Mesenchymal stem cell (in vitro differentiated cells and primary cell): ENCODE data around the gene GOT1.

Source experiments
- DNase-seq: peaks from one replicate; pipeline ENCODE4 v3.0.0-alpha.2; 2013
- H2AFZ ChIP-seq: one replicate; pipeline ENCODE4 v1.6.1; 2013; ENCODE audit warnings: low read depth, mild to moderate bottlenecking, control low read depth, inconsistent platforms, low read length, moderate library complexity
- H2AK5ac ChIP-seq: 2 replicates; pipeline ENCODE4 v1.6.1; 2013; ENCODE audit warnings: low read length, moderate library complexity, mild to moderate bottlenecking, inconsistent platforms; ENCODE audit not compliant: severe bottlenecking
- H2BK120ac ChIP-seq: one replicate; pipeline ENCODE4 v1.6.1; 2013; ENCODE audit warnings: low read depth, mild to moderate bottlenecking, inconsistent platforms, low read length, moderate library complexity
- H2BK12ac ChIP-seq, 2 experiments: one replicate each; pipeline ENCODE4 v1.6.1; 2013; ENCODE audit warnings: inconsistent platforms in 2 of 2, low read length in 2 of 2, mild to moderate bottlenecking in 2 of 2, moderate library complexity in 2 of 2, control low read depth in 1 of 2
- H2BK15ac ChIP-seq: one replicate; pipeline ENCODE4 v1.6.1; 2013; ENCODE audit warnings: mild to moderate bottlenecking, low read depth, inconsistent platforms; ENCODE audit not compliant: poor library complexity, severe bottlenecking
- H2BK5ac ChIP-seq: 2 replicates; pipeline ENCODE4 v1.6.1; 2013; ENCODE audit warnings: low read depth, mild to moderate bottlenecking, low read length, control low read depth, inconsistent platforms; ENCODE audit not compliant: poor library complexity, severe bottlenecking
- H3K14ac ChIP-seq, 2 experiments: one replicate each; pipeline ENCODE4 v1.6.1; 2013; ENCODE audit warnings: inconsistent platforms in 2 of 2, low read length in 2 of 2, control low read depth in 1 of 2, mild to moderate bottlenecking in 1 of 2, moderate library complexity in 1 of 2
- H3K18ac ChIP-seq, 2 experiments: one replicate each; pipeline ENCODE4 v1.6.1; 2013; ENCODE audit warnings: inconsistent platforms in 2 of 2, low read length in 2 of 2, control low read depth in 1 of 2, low read depth in 1 of 2, mild to moderate bottlenecking in 1 of 2
- H3K23ac ChIP-seq, 2 experiments: one replicate each; pipeline ENCODE4 v1.6.1; 2013; ENCODE audit warnings: inconsistent platforms in 2 of 2, low read length in 2 of 2, mild to moderate bottlenecking in 2 of 2, moderate library complexity in 2 of 2, control low read depth in 1 of 2
- H3K27ac ChIP-seq: 2 replicates; pipeline ENCODE4 v1.5.1; 2013; ENCODE audit warnings: mild to moderate bottlenecking, moderate library complexity, low read length, control low read depth, inconsistent platforms; ENCODE audit not compliant: poor library complexity, severe bottlenecking
- H3K27me3 ChIP-seq, 2 experiments: 2 replicates each; pipeline versions ENCODE4 v1.6.1 to v1.7.0; 2013; ENCODE audit warnings: low read length in 2 of 2, mild to moderate bottlenecking in 2 of 2, moderate library complexity in 2 of 2, control low read depth in 1 of 2, inconsistent platforms in 1 of 2; ENCODE audit not compliant: control insufficient read depth in 1 of 2, insufficient read depth in 1 of 2
- H3K36me3 ChIP-seq, 2 experiments: 2 replicates each; pipeline versions ENCODE4 v1.6.1 to v1.7.0; 2013; ENCODE audit warnings: low read length in 2 of 2, control low read depth in 1 of 2, inconsistent platforms in 1 of 2, low read depth in 1 of 2, mild to moderate bottlenecking in 1 of 2; ENCODE audit not compliant: insufficient read depth in 2 of 2, control insufficient read depth in 1 of 2
- H3K4ac ChIP-seq, 2 experiments: one replicate each; pipeline ENCODE4 v1.6.1; 2013; ENCODE audit warnings: inconsistent platforms in 2 of 2, low read length in 2 of 2, mild to moderate bottlenecking in 2 of 2, moderate library complexity in 2 of 2, control low read depth in 1 of 2, low read depth in 1 of 2
- H3K4me1 ChIP-seq: 2 replicates; pipeline ENCODE4 v1.6.1; 2013; ENCODE audit warnings: low read depth, low read length, control low read depth; ENCODE audit not compliant: control insufficient read depth, insufficient read depth
- H3K4me2 ChIP-seq: 2 replicates; pipeline ENCODE4 v1.6.1; 2013; ENCODE audit warnings: low read length, mild to moderate bottlenecking, inconsistent platforms; ENCODE audit not compliant: poor library complexity, severe bottlenecking
- H3K4me3 ChIP-seq, 2 experiments: 2 replicates each; pipeline versions ENCODE4 v1.5.1 to v1.7.0; 2013; ENCODE audit warnings: low read length in 2 of 2, mild to moderate bottlenecking in 2 of 2, control low read depth in 1 of 2, low read depth in 1 of 2; ENCODE audit not compliant: insufficient read depth in 1 of 2
- H3K79me1 ChIP-seq: replicated peaks from 2 replicates; pipeline ENCODE4 v1.6.1; 2013; ENCODE audit warnings: mild to moderate bottlenecking, control low read depth, low read length, inconsistent platforms; ENCODE audit not compliant: poor library complexity, severe bottlenecking
- H3K9ac ChIP-seq: 2 replicates; pipeline ENCODE4 v1.7.0; 2013; ENCODE audit warnings: mild to moderate bottlenecking, low read length, moderate library complexity
- H3K9me3 ChIP-seq: 2 replicates; pipeline ENCODE4 v1.7.0; 2013; ENCODE audit warnings: mild to moderate bottlenecking, low read length; ENCODE audit not compliant: control insufficient read depth
- H4K8ac ChIP-seq: one replicate; pipeline ENCODE4 v1.6.1; 2013; ENCODE audit warnings: inconsistent platforms, mild to moderate bottlenecking, low read length, moderate library complexity
- H4K91ac ChIP-seq: one replicate; pipeline ENCODE4 v1.6.1; 2013; ENCODE audit warnings: mild to moderate bottlenecking, low read length, inconsistent platforms
- WGBS: methylation state at CpG from one replicate; pipeline ENCODE4 v1.1.7; 2013; ENCODE audit warnings: mixed read lengths; 5-methylcytosine and 5-hydroxymethylcytosine counted together

The GOT1 gene

GRCh38 chr10:99466632-99467223 lies 36.3 kb upstream of the GOT1 start:
- Histone ChIP-seq H3K4me1 (no peaks in the 10 kb centered on the region), H3K36me3 (no peaks in the 10 kb centered on the region), H3K9ac (no peak overlapping the region), H3K4ac (no peak overlapping the region), H2BK12ac (peak overlapping the region in 1 of 2 experiments; percentile 45), H2AK5ac (no peak overlapping the region), H2BK15ac (no peak overlapping the region), H3K14ac (no peak overlapping the region), H3K4me3 (no peak overlapping the region), H3K27me3 (peaks cover 8 to 65% of the 10 kb centered on the region in 2 experiments), H3K79me1 (no peaks in the 10 kb centered on the region), H4K8ac (no peak overlapping the region), H2BK120ac (peak overlapping the region; percentile 2), H3K9me3 (no peaks in the 10 kb centered on the region), H2AFZ (no peak overlapping the region), H3K23ac (no peak overlapping the region), H4K91ac (no peak overlapping the region), H3K18ac (peak overlapping the region in 1 of 2 experiments; percentile 18), H2BK5ac (no peak overlapping the region), H3K4me2 (no peak overlapping the region), H3K27ac (no peak overlapping the region)
- DNase-seq: no peak
- WGBS: 88% methylated on average over 7 of the region's 8 CpGs

GRCh38 chr10:99461230-99461629 lies 30.8 kb upstream of the GOT1 start:
- Histone ChIP-seq H3K4ac (no peak overlapping the region), H2BK120ac (no peak overlapping the region), H3K4me1 (no peaks in the 10 kb centered on the region), H3K9ac (no peak overlapping the region), H3K18ac (peak overlapping the region in 1 of 2 experiments; percentile 55), H3K27ac (no peak overlapping the region), H3K14ac (peak overlapping the region in 1 of 2 experiments; percentile 83), H2BK15ac (no peak overlapping the region), H3K27me3 (peaks cover 3 to 34% of the 10 kb centered on the region in 2 experiments), H3K23ac (no peak overlapping the region), H3K4me3 (no peak overlapping the region), H3K9me3 (no peaks in the 10 kb centered on the region), H2AK5ac (no peak overlapping the region), H2BK5ac (no peak overlapping the region), H2AFZ (no peak overlapping the region), H4K91ac (no peak overlapping the region), H4K8ac (no peak overlapping the region), H3K4me2 (no peak overlapping the region), H2BK12ac (no peak overlapping the region), H3K36me3 (no peaks in the 10 kb centered on the region), H3K79me1 (no peaks in the 10 kb centered on the region)
- peak; percentile 74 for DNase-seq
- WGBS: 89% methylated on average over 1 of the region's 2 CpGs

- Histone ChIP-seq H2BK15ac (no peak overlapping the region), H3K18ac (no peak overlapping the region), H3K9me3 (no peaks in the 10 kb centered on the region), H3K4me1 (no peaks in the 10 kb centered on the region), H3K79me1 (no peaks in the 10 kb centered on the region), H3K9ac (no peak overlapping the region), H3K27ac (no peak overlapping the region), H3K27me3 (peaks cover 12 to 34% of the 10 kb centered on the region in 2 experiments), H3K36me3 (no peaks in the 10 kb centered on the region), H2BK120ac (no peak overlapping the region), H2AFZ (no peak overlapping the region), H3K14ac (no peak overlapping the region), H4K91ac (no peak overlapping the region), H3K4me3 (no peak overlapping the region), H4K8ac (no peak overlapping the region), H2BK12ac (no peak overlapping the region), H2BK5ac (no peak overlapping the region), H3K4ac (no peak overlapping the region), H2AK5ac (no peak overlapping the region), H3K4me2 (no peak overlapping the region), H3K23ac (no peak overlapping the region)
- WGBS: 95% methylated on average over 5 of the region's 5 CpGs
- DNase-seq: no peak
Measured at GRCh38 chr10:99460070-99460469, 29.6 kb upstream of the GOT1 start.

GRCh38 chr10:99459217-99459616 lies 28.8 kb upstream of the GOT1 start:
- no peak overlapping the region for H3K9ac ChIP-seq
- H3K79me1 ChIP-seq: no peaks in the 10 kb centered on the region
- no peak overlapping the region for H3K18ac ChIP-seq
- H2BK120ac ChIP-seq: no peak overlapping the region
- H3K14ac ChIP-seq: no peak overlapping the region
- no peak overlapping the region for H2AFZ ChIP-seq
- H4K8ac ChIP-seq: no peak overlapping the region
- no peak overlapping the region for H2BK15ac ChIP-seq
- no peak overlapping the region for H4K91ac ChIP-seq
- no peak overlapping the region for H3K23ac ChIP-seq
- no peak overlapping the region for H2BK12ac ChIP-seq
- H2AK5ac ChIP-seq: no peak overlapping the region
- H3K36me3 ChIP-seq: no peaks in the 10 kb centered on the region
- H3K4me2 ChIP-seq: no peak overlapping the region
- H3K27ac ChIP-seq: no peak overlapping the region
- H2BK5ac ChIP-seq: no peak overlapping the region
- no peaks in the 10 kb centered on the region for H3K9me3 ChIP-seq
- H3K4me3 ChIP-seq: no peak overlapping the region
- DNase-seq: no peak
- no peak overlapping the region for H3K4ac ChIP-seq
- WGBS: 96% methylated on average over 1 of the region's 2 CpGs
- no peaks in the 10 kb centered on the region for H3K4me1 ChIP-seq
- peaks cover 17 to 37% of the 10 kb centered on the region in 2 experiments for H3K27me3 ChIP-seq
